Activated CD8-positive, alpha-beta memory T cell treated with anti-CD3 and anti-CD28 coated beads for 1 hour (primary cell): ENCODE data around the gene TMEM167A.
"Not testable (repeated sequence)": the region's sequence is repeated elsewhere in the genome, so short reads cannot be mapped to it uniquely, and the experiment has no call there.

Source experiments
- DNase-seq, 2 donors: peaks; one replicate each; pipeline ENCODE4 v3.0.0-alpha.2; 2020; ENCODE audit warnings: low read depth in 1 of 2; ENCODE audit errors: extremely low read depth in 1 of 2

The TMEM167A gene

GRCh38 chr5:83092619-83093018 is 15.4 kb upstream of the TMEM167A start:
- no peak for DNase-seq

- DNase-seq = no peak
Observed at GRCh38 chr5:83090169-83090568, 13.0 kb upstream of the TMEM167A start.

GRCh38 chr5:83085106-83085505 is 7.9 kb upstream of the TMEM167A start:
- no peak for DNase-seq

GRCh38 chr5:83084336-83084735 is 7.1 kb upstream of the TMEM167A start:
- DNase-seq = no peak

GRCh38 chr5:83082750-83083149 is 5.6 kb upstream of the TMEM167A start:
- DNase-seq = no peak

- no peak for DNase-seq
Observed at GRCh38 chr5:83077662-83078261, 568 bp upstream of the TMEM167A start.

GRCh38 chr5:83072966-83073365 is 4.2 kb downstream of the TMEM167A start:
- no peak for DNase-seq

GRCh38 chr5:83071286-83072051 is 5.7 kb downstream of the TMEM167A start:
- DNase-seq = no peak

- DNase-seq = no peak
Observed at GRCh38 chr5:83069096-83069799, 7.9 kb downstream of the TMEM167A start.

- not testable (repeated sequence) for DNase-seq
Observed at GRCh38 chr5:83067377-83067776, 9.8 kb downstream of the TMEM167A start.

GRCh38 chr5:83066548-83067110 is 10.6 kb downstream of the TMEM167A start:
- DNase-seq = no peak

- no peak for DNase-seq
Observed at GRCh38 chr5:83059341-83059740, 17.9 kb downstream of the TMEM167A start.

- DNase-seq = no peak
Observed at GRCh38 chr5:83058726-83059125, 18.5 kb downstream of the TMEM167A start.

- DNase-seq = no peak
Observed at GRCh38 chr5:83055166-83055565, 22.0 kb downstream of the TMEM167A start.

GRCh38 chr5:83050723-83051340 is 26.4 kb downstream of the TMEM167A start:
- DNase-seq = no peak

- no peak for DNase-seq
Observed at GRCh38 chr5:83049370-83049885, 27.8 kb downstream of the TMEM167A start.

- DNase-seq = no peak
Observed at GRCh38 chr5:83048811-83049210, 28.4 kb downstream of the TMEM167A start.

- no peak for DNase-seq
Observed at GRCh38 chr5:83048277-83048676, 28.9 kb downstream of the TMEM167A start.

- DNase-seq = no peak
Observed at GRCh38 chr5:83044926-83045325, 32.3 kb downstream of the TMEM167A start.

- DNase-seq = no peak
Observed at GRCh38 chr5:83042507-83042906, 34.7 kb downstream of the TMEM167A start.

GRCh38 chr5:83038924-83039323 is 38.3 kb downstream of the TMEM167A start:
- no peak for DNase-seq
